ENCODE data around the gene NEO1.

Gene NEO1

GRCh38 chr15:73125219-73125618 lies 73.0 kb downstream of the NEO1 start:
- DNase-seq (ENCODE audit: low read depth), result peak; percentile 63
- TF ChIP-seq CTCF (conservative IDR thresholded peaks at IDR 0.05; ENCODE audit: control insufficient read depth, insufficient read depth, low read depth, low read length), result no peak
- H3K4me3 ChIP-seq (ENCODE audit: control insufficient read depth, low read depth, low read length), result no peak overlapping the region

- TF ChIP-seq CTCF (conservative IDR thresholded peaks at IDR 0.05; ENCODE audit: control insufficient read depth, insufficient read depth, low read depth, low read length), result peak; percentile 98
- DNase-seq (ENCODE audit: low read depth), result peak; percentile 34
These were observed 75.2 kb downstream of the NEO1 start for GRCh38 chr15:73127302-73127936.

GRCh38 chr15:73130830-73131229 lies 78.6 kb downstream of the NEO1 start:
- TF ChIP-seq CTCF (conservative IDR thresholded peaks at IDR 0.05; ENCODE audit: control insufficient read depth, insufficient read depth, low read depth, low read length), result no peak
- no peak for DNase-seq (ENCODE audit: low read depth)
- H3K4me3 ChIP-seq (ENCODE audit: control insufficient read depth, low read depth, low read length), result no peak overlapping the region

More at GRCh38 chr15:73127302-73127936, 75.2 kb downstream of the NEO1 start:
- no peak overlapping the region for H3K4me3 ChIP-seq (ENCODE audit: control insufficient read depth, low read depth, low read length)

GRCh38 chr15:73134196-73134595 lies 81.9 kb downstream of the NEO1 start:
- TF ChIP-seq CTCF (conservative IDR thresholded peaks at IDR 0.05; ENCODE audit: control insufficient read depth, insufficient read depth, low read depth, low read length), result no peak
- DNase-seq (ENCODE audit: low read depth), result no peak

GRCh38 chr15:73139041-73139743 lies 86.9 kb downstream of the NEO1 start:
- no peak for TF ChIP-seq CTCF (conservative IDR thresholded peaks at IDR 0.05; ENCODE audit: control insufficient read depth, insufficient read depth, low read depth, low read length)
- no peak overlapping the region for H3K4me3 ChIP-seq (ENCODE audit: control insufficient read depth, low read depth, low read length)
- no peak for DNase-seq (ENCODE audit: low read depth)

More at GRCh38 chr15:73134196-73134595, 81.9 kb downstream of the NEO1 start:
- no peak overlapping the region for H3K4me3 ChIP-seq (ENCODE audit: control insufficient read depth, low read depth, low read length)

GRCh38 chr15:73139744-73140553 lies 87.7 kb downstream of the NEO1 start:
- H3K4me3 ChIP-seq (ENCODE audit: control insufficient read depth, low read depth, low read length), result no peak overlapping the region
- TF ChIP-seq CTCF (conservative IDR thresholded peaks at IDR 0.05; ENCODE audit: control insufficient read depth, insufficient read depth, low read depth, low read length), result no peak
- no peak for DNase-seq (ENCODE audit: low read depth)

Measured in fibroblast of mammary gland (primary cell).